NCI-H774 (cell line): Measurements from ENCODE around the gene SPG7.
"Not testable (repeated sequence)": the region's sequence is repeated elsewhere in the genome, so short reads cannot be mapped to it uniquely, and the experiment has no call there.

Source experiments
- DNase-seq: peaks from one replicate; lab custom pipeline; 2025; lab: John Stamatoyannopoulos, UW

Gene SPG7

GRCh38 chr16:89564476-89565255 is 56.5 kb downstream of the SPG7 start:
- DNase-seq = no peak

- no peak for DNase-seq
Measured at GRCh38 chr16:89565256-89565505, 57.0 kb downstream of the SPG7 start.

GRCh38 chr16:89565506-89566372 is 57.5 kb downstream of the SPG7 start:
- DNase-seq = no peak

GRCh38 chr16:89567656-89568594 is 59.7 kb downstream of the SPG7 start:
- DNase-seq = no peak

- DNase-seq = no peak
Measured at GRCh38 chr16:89569506-89570341, 61.5 kb downstream of the SPG7 start.

GRCh38 chr16:89570342-89570923 is 62.2 kb downstream of the SPG7 start:
- no peak for DNase-seq

GRCh38 chr16:89570983-89571598 is 62.9 kb downstream of the SPG7 start:
- DNase-seq = not testable (repeated sequence)

GRCh38 chr16:89571636-89572035 is 63.4 kb downstream of the SPG7 start:
- DNase-seq = no peak

- no peak for DNase-seq
Measured at GRCh38 chr16:89572073-89572484, 63.9 kb downstream of the SPG7 start.

GRCh38 chr16:89572485-89573205 is 64.4 kb downstream of the SPG7 start:
- no peak for DNase-seq

- no peak for DNase-seq
Measured at GRCh38 chr16:89573826-89574680, 65.8 kb downstream of the SPG7 start.

GRCh38 chr16:89574681-89575246 is 66.6 kb downstream of the SPG7 start:
- no peak for DNase-seq

- DNase-seq = no peak
Measured at GRCh38 chr16:89575247-89576152, 67.3 kb downstream of the SPG7 start, which contains the start of gene CPNE7. Gene CPNE7 (plus strand): TSS chr16:89575758. CDS start chr16:89575898, 140 bp downstream.

- no peak for DNase-seq
Measured at GRCh38 chr16:89576153-89577054, 68.2 kb downstream of the SPG7 start.

- no peak for DNase-seq
Measured at GRCh38 chr16:89577055-89577759, 69.0 kb downstream of the SPG7 start.

GRCh38 chr16:89579351-89579750 is 71.1 kb downstream of the SPG7 start:
- DNase-seq = no peak
